Nephron (organoid): ENCODE results near the gene KCNC2.

Source experiments
- H3K27ac Mint-ChIP-seq, 3 experiments: 2 replicates each; pipeline ENCODE4 v1.8.0; 2020; ENCODE audit warnings: mixed read lengths in 3 of 3, mild to moderate bottlenecking in 2 of 3, moderate library complexity in 1 of 3
- H3K27me3 Mint-ChIP-seq: 2 replicates; pipeline ENCODE4 v1.8.0; 2021; ENCODE audit warnings: low read depth, mild to moderate bottlenecking, moderate library complexity, mixed read lengths
- H3K36me3 Mint-ChIP-seq: 2 replicates; pipeline ENCODE4 v1.8.0; 2020; ENCODE audit warnings: low read depth, mixed read lengths
- H3K4me1 Mint-ChIP-seq: 2 replicates; pipeline ENCODE4 v1.8.0; 2020; ENCODE audit warnings: mixed read lengths
- H3K4me3 Mint-ChIP-seq, 3 experiments: 2 replicates each; pipeline ENCODE4 v1.8.0; 2020; ENCODE audit warnings: mild to moderate bottlenecking in 3 of 3, mixed read lengths in 3 of 3, moderate library complexity in 2 of 3
- H3K9me3 Mint-ChIP-seq: 2 replicates; pipeline ENCODE4 v1.8.0; 2020; ENCODE audit warnings: mixed read lengths
- TF ChIP-seq, protein P1 (sequence below), 3 experiments: fragments of 200-600 bp; sonication (generic); IDR thresholded peaks; one replicate each; pipeline ENCODE4 v1.5.0; 2021; ENCODE audit warnings: antibody characterized with exemption in 3 of 3; ENCODE audit not compliant: unreplicated experiment in 3 of 3

Gene KCNC2

DNA sequence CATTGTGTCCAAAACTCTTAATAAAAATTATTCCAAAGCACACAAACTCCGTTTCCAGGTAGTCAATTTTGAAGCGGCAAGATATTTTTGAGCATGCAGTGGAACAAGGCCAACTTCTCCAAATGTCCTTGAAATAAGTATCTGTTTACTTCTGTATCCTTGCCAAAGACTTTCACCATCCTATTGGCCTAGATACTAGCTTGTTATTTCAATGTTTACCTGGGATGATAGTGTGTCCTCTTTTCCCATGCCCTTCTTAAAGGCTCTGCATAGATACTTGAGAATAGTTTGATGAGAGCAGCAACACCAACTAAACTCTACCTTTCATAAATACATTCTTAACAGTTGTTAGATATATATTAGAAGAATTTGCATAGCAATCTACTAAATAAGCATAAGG lies 160.9 kb downstream of the KCNC2 start:
- H3K27ac Mint-ChIP-seq = no peak overlapping the region

DNA sequence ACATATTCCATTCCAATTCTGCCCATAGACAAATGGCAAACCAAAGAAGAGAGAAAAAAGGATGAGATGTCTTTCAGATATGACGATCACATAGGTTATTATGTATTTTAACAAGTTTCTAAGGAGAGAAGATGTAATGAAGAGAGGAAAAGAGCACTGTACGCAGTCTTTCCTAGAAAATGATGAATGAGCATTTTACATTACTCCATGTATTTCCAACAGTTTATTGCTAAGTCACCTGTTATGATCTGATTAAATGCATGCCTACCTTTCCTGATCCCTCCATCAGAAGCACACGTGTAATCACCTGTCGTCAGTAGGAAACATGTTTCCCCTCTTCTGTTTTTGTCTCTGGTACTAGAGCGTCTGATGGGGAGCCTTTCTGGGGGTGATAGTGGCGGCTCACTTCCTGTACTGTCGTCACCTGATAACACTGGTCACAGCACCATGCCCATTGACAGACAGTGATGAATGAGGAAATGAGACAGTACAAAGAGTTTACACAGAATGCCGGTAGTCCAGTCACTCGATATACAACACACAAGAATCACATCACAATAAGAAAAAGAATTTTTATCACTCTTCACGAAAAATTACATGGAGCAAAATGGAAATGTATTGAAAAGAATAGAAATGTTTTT lies 161.6 kb downstream of the KCNC2 start:
- H3K27ac Mint-ChIP-seq = peak overlapping the region in 1 of 3 experiments; percentile 5
- H3K4me3 Mint-ChIP-seq = no peak overlapping the region
- H3K27me3 Mint-ChIP-seq = no peaks in the 10 kb centered on the region
- H3K36me3 Mint-ChIP-seq = no peaks in the 10 kb centered on the region
- no peaks in the 10 kb centered on the region for H3K9me3 Mint-ChIP-seq
- H3K4me1 Mint-ChIP-seq = no peaks in the 10 kb centered on the region
- TF ChIP-seq, protein P1, sequence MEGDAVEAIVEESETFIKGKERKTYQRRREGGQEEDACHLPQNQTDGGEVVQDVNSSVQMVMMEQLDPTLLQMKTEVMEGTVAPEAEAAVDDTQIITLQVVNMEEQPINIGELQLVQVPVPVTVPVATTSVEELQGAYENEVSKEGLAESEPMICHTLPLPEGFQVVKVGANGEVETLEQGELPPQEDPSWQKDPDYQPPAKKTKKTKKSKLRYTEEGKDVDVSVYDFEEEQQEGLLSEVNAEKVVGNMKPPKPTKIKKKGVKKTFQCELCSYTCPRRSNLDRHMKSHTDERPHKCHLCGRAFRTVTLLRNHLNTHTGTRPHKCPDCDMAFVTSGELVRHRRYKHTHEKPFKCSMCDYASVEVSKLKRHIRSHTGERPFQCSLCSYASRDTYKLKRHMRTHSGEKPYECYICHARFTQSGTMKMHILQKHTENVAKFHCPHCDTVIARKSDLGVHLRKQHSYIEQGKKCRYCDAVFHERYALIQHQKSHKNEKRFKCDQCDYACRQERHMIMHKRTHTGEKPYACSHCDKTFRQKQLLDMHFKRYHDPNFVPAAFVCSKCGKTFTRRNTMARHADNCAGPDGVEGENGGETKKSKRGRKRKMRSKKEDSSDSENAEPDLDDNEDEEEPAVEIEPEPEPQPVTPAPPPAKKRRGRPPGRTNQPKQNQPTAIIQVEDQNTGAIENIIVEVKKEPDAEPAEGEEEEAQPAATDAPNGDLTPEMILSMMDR (IDR thresholded peaks at IDR 0.05; ENCODE audit: unreplicated experiment in 3 of 3) = no peak

More for the DNA sequence above, 160.9 kb downstream of the KCNC2 start:
- Mint-ChIP-seq H3K27me3 (no peaks in the 10 kb centered on the region), H3K4me1 (no peaks in the 10 kb centered on the region), H3K4me3 (no peak overlapping the region), H3K36me3 (no peaks in the 10 kb centered on the region), H3K9me3 (no peaks in the 10 kb centered on the region)
- TF ChIP-seq, protein P1 (IDR thresholded peaks at IDR 0.05; ENCODE audit: unreplicated experiment in 3 of 3) = no peak

DNA sequence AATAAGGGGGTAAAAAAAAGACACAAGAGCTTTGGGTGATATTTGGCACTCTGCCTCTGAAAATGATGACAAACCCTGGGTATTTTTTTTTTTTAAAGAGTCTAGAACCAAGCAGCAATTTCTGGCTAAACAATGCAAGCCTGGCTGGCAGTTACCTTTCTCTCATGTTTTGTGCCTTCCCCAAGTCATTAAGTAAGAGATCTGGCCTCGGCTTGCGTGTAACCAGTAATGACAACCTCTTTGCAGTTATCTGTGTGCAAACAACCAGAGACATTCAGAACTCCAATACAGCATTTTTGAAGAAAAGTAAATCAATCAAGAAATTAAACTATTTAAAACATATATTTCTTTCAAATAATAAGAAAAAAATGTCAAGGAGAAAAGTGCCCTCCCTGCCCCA lies 167.5 kb downstream of the KCNC2 start:
- H3K4me3 Mint-ChIP-seq = no peak overlapping the region
- H3K27me3 Mint-ChIP-seq = no peaks in the 10 kb centered on the region
- TF ChIP-seq, protein P1 (IDR thresholded peaks at IDR 0.05; ENCODE audit: unreplicated experiment in 3 of 3) = no peak
- H3K9me3 Mint-ChIP-seq = no peaks in the 10 kb centered on the region
- peaks cover 4% of the 10 kb centered on the region for H3K4me1 Mint-ChIP-seq
- no peaks in the 10 kb centered on the region for H3K36me3 Mint-ChIP-seq
- H3K27ac Mint-ChIP-seq = no peak overlapping the region

DNA sequence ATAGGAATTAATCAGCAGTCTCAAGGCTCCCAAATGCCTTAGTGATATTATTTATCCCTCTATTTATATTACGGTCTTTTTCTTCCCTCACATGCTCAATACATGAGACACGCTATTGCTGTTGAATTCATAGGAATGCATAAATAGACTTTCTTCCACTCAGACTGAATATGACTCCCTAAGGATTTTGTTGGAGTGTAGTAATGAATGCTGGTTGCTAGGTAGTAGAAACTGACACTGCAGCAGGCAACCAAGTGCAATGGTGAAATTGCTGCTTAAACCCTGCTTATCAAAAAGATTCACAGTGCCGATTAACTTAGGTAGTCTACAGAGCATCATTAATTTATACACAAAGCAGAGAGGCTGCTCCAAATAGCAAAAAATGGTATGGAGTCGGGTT lies 168.2 kb downstream of the KCNC2 start:
- Mint-ChIP-seq H3K9me3 (no peaks in the 10 kb centered on the region), H3K36me3 (no peaks in the 10 kb centered on the region), H3K4me1 (peaks cover 4% of the 10 kb centered on the region), H3K27ac (peak overlapping the region in 1 of 3 experiments; percentile 29), H3K4me3 (no peak overlapping the region), H3K27me3 (no peaks in the 10 kb centered on the region)
- TF ChIP-seq, protein P1 (IDR thresholded peaks at IDR 0.05; ENCODE audit: unreplicated experiment in 3 of 3) = no peak

DNA sequence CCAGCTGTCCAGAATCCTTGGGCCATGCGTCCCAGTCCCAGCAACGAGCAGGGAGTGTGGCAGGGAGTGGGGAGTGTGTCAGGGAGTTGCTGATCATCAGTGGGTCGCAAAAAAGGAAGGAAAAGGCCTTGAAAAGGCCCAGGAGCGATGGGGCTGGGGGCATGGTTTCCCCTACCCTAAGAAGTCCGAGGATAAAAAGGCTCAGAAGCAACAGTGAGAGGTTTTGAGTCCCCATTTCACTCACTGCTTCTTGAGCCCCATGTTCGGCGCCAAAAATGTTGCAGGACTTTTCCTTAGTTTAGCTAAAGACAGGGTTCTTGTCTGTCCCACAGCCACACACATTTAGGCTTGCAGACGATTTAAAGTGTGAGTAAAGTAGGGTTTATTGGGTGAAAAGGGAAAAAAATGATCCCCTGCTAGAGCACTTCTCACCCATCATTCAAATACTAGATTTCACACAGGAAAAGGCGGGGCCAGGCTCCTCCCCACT lies 189.5 kb downstream of the KCNC2 start:
- TF ChIP-seq, protein P1 (IDR thresholded peaks at IDR 0.05; ENCODE audit: unreplicated experiment in 3 of 3) = no peak
- Mint-ChIP-seq H3K4me3 (no peak overlapping the region), H3K4me1 (no peaks in the 10 kb centered on the region), H3K9me3 (peaks cover 61% of the 10 kb centered on the region), H3K36me3 (peaks cover 33% of the 10 kb centered on the region), H3K27me3 (no peaks in the 10 kb centered on the region), H3K27ac (no peak overlapping the region)

DNA sequence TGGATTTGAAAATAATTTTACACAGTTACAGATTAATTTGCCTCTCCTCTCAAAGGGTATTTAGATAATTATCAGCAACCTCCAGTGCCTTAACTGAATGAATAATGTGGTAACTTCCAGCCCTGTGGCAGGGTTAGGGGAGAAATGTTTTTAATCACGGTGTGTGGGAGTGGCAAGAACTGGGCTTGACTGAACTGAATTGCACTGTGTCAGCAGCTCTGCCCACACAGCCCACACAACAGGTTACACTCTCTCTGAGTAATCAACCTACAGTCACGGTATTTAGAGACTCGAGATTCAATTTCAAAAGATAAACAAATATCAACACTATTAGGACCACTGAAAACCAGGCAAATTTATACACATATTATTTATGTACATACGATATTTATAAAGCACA lies 198.5 kb downstream of the KCNC2 start:
- TF ChIP-seq, protein P1 (IDR thresholded peaks at IDR 0.05; ENCODE audit: unreplicated experiment in 3 of 3) = no peak
- Mint-ChIP-seq H3K4me1 (peaks cover 14% of the 10 kb centered on the region), H3K27me3 (no peaks in the 10 kb centered on the region), H3K9me3 (peaks cover 20% of the 10 kb centered on the region), H3K27ac (peak overlapping the region; percentile 7 to 98 (median 76)), H3K4me3 (peak overlapping the region in 2 of 3 experiments; percentile 8), H3K36me3 (peaks cover 5% of the 10 kb centered on the region)
